Esophagus muscularis mucosa (tissue), 4 donors: ENCODE data around the gene OR10AD1. TPM values are rescaled to one million over a fixed set of nuclear protein-coding genes. Genes with fewer than 3 reads are reported as not detected.

Experiments used
- DNase-seq: peaks from one replicate; pipeline ENCODE4 v3.0.0-alpha.2; 2017; ENCODE audit errors: extremely low spot score
- H3K27ac ChIP-seq, 4 donors: fragments of 200-600 bp; sonication (generic); replicated peaks in 1 of 4; 1 replicate in 3 of 4; 2 replicates in 1 of 4; pipeline ENCODE4 v1.5.1; 2016 to 2019; ENCODE audit warnings: mild to moderate bottlenecking in 1 of 4
- H3K27me3 ChIP-seq, 4 donors: fragments of 200-600 bp; sonication (generic); one replicate each; pipeline versions ENCODE4 v1.5.1 to v1.6.0; 2016 to 2019
- H3K36me3 ChIP-seq, 4 donors: fragments of 200-600 bp; sonication (generic); one replicate each; pipeline ENCODE4 v1.5.1; 2016 to 2019
- H3K4me1 ChIP-seq, 4 donors: fragments of 200-600 bp; sonication (generic); one replicate each; pipeline ENCODE4 v1.5.1; 2016 to 2019
- H3K4me3 ChIP-seq, 4 donors: fragments of 200-600 bp; sonication (generic); 1 replicate in 2 of 4; 2 replicates in 2 of 4; pipeline ENCODE4 v1.5.1; 2016 to 2019; ENCODE audit warnings: mild to moderate bottlenecking in 4 of 4, moderate library complexity in 1 of 4
- H3K9me3 ChIP-seq, 4 donors: fragments of 200-600 bp; sonication (generic); 1 replicate in 3 of 4; 2 replicates in 1 of 4; pipeline ENCODE4 v1.5.1; 2016 to 2019
- EP300 ChIP-seq: sonication (generic); formaldehyde crosslinking; IDR thresholded peaks from one replicate; pipeline ENCODE4 v1.6.1; 2017; ENCODE audit warnings: antibody characterized with exemption
- POLR2A ChIP-seq: fragments of 450-650 bp; IDR thresholded peaks from one replicate; pipeline ENCODE4 v1.6.1; 2017; ENCODE audit warnings: antibody characterized with exemption, moderate library complexity, mild to moderate bottlenecking, low read depth
- POLR2AphosphoS5 ChIP-seq, 2 donors: sonication (generic); formaldehyde crosslinking; IDR thresholded peaks; one replicate each; pipeline ENCODE4 v1.6.1; 2017; ENCODE audit warnings: antibody characterized with exemption in 2 of 2
- WGBS: methylation state at CpG from one replicate; pipeline ENCODE4 v1.1.5; 2018; 5-methylcytosine and 5-hydroxymethylcytosine counted together
- intact Hi-C: fragments of 100-400 bp; cut with DNase I; formaldehyde crosslinking; loops from one replicate; pipeline ENCODE4 v1.15.1; 2023
- total RNA-seq, 4 donors: library from RNA; depleted of rRNA; stranded (reverse); fragments of >200 nt; gene quantifications; one replicate each; pipeline versions ENCODE4 v1.1.0 to v1.2.1, GENCODE V29; 2016
- TF ChIP-seq, protein P1 (sequence below), 3 experiments: fragments of 200-600 bp in 2 of 3; fragments of 450-650 bp in 1 of 3; sonication (generic) in 2 of 3; IDR thresholded peaks; one replicate each; pipeline ENCODE4 v1.5.1; 2017 to 2019; ENCODE audit warnings: antibody characterized with exemption in 3 of 3, mild to moderate bottlenecking in 2 of 3, moderate library complexity in 1 of 3

Gene OR10AD1
- total RNA-seq, 4 donors from 2014 or later: not detected

DNA sequence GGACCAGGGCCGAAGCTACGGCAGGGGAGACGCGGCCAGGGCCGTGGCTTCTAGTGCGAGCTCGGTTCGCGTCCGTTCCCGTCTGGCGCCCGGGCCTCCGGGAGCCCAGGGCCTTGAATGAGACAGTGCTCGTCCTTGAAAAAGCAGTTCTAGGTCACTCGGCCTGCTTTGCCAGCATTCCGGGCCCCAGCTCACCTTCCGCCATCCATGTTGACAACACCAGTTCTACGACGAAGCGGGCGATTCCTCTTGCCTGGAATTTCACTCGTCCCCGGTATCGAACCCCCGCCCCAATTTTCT lies 4.5 kb downstream of the OR10AD1 start:
- no peak for TF ChIP-seq POLR2A
- no peak for TF ChIP-seq EP300
- TF ChIP-seq, protein P1, sequence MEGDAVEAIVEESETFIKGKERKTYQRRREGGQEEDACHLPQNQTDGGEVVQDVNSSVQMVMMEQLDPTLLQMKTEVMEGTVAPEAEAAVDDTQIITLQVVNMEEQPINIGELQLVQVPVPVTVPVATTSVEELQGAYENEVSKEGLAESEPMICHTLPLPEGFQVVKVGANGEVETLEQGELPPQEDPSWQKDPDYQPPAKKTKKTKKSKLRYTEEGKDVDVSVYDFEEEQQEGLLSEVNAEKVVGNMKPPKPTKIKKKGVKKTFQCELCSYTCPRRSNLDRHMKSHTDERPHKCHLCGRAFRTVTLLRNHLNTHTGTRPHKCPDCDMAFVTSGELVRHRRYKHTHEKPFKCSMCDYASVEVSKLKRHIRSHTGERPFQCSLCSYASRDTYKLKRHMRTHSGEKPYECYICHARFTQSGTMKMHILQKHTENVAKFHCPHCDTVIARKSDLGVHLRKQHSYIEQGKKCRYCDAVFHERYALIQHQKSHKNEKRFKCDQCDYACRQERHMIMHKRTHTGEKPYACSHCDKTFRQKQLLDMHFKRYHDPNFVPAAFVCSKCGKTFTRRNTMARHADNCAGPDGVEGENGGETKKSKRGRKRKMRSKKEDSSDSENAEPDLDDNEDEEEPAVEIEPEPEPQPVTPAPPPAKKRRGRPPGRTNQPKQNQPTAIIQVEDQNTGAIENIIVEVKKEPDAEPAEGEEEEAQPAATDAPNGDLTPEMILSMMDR (IDR thresholded peaks at IDR 0.05): no peak
- TF ChIP-seq POLR2AphosphoS5 (IDR thresholded peaks at IDR 0.05): no peak

DNA sequence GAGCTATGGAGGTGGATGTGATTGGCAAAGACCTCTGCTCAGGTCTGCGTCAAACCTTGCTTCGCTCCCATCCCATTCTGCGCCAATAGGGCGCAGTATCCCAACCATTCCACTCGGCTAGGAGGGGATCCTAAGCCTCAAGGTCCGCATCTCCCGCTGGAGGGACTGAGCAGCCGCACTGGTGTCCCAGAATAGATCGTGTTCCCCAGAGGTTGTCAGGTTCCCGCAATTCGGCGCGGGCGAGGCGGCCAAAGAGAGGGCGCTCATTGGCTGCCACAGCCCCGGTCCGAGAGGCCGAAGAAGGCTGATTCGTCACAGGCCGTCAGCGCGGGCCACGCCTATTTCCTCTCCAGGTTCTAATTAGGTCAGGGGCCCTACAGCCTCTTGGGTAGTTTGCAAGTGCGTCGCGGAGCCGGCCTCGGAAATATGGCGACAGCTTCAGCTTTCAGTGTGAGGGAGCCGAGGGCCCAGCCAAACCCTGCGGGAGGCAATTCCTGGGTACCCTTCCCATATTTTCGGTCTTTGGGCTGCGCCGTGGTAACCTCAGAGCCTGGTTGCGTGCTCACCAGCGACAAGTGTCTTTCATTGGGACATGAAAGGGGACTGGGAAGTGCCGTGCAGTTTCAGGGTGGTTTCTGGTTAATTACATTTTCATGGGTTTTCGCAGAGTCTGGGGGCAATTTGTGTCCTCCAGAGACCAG lies 5.0 kb downstream of the OR10AD1 start:
- peaks cover 0 to 12% (median 3%) of the 10 kb centered on the region in 4 donors for H3K9me3 ChIP-seq
- TF ChIP-seq EP300 (no peak), POLR2AphosphoS5 (IDR thresholded peaks at IDR 0.05) (peak; percentile 98 to 99), POLR2A (no peak)
- TF ChIP-seq, protein P1 (IDR thresholded peaks at IDR 0.05): peak in 1 of 3 experiments; percentile 3
- DNase-seq: peak; percentile 100
- peak overlapping the region; percentile 91 to 97 (median 95) for H3K27ac ChIP-seq
- H3K4me1 ChIP-seq: peaks cover 19 to 25% (median 23%) of the 10 kb centered on the region in 4 donors
- intact Hi-C loops: no loop called here
- no peaks in the 10 kb centered on the region for H3K36me3 ChIP-seq
- H3K4me3 ChIP-seq: peak overlapping the region; percentile 71 to 81 (median 76)
- H3K27me3 ChIP-seq: peaks cover 0 to 3% (median 0%) of the 10 kb centered on the region in 4 donors
- 11% methylated on average over 6 of the region's 39 CpGs for WGBS

More for the DNA sequence above, 4.5 kb downstream of the OR10AD1 start:
- Histone ChIP-seq H3K4me1 (peaks cover 19 to 25% (median 23%) of the 10 kb centered on the region in 4 donors), H3K27me3 (no peaks in the 10 kb centered on the region), H3K9me3 (peaks cover 0 to 17% (median 5%) of the 10 kb centered on the region in 4 donors), H3K27ac (peak overlapping the region; percentile 91 to 97 (median 95)), H3K36me3 (no peaks in the 10 kb centered on the region), H3K4me3 (peak overlapping the region; percentile 71 to 81 (median 76))
- peak; percentile 91 for DNase-seq
- intact Hi-C loops: no loop called here
- WGBS: 23% methylated on average over 14 of the region's 26 CpGs

GRCh38 chr12:48197549-48197970 lies 5.5 kb downstream of the OR10AD1 start:
- peak; percentile 82 for DNase-seq
- WGBS: 0% methylated on average over 10 of the region's 10 CpGs
- H3K4me1 ChIP-seq: peaks cover 19 to 25% (median 23%) of the 10 kb centered on the region in 4 donors
- no peaks in the 10 kb centered on the region for H3K36me3 ChIP-seq
- peaks cover 0 to 7% (median 0%) of the 10 kb centered on the region in 4 donors for H3K27me3 ChIP-seq
- H3K27ac ChIP-seq: peak overlapping the region; percentile 91 to 97 (median 95)
- TF ChIP-seq POLR2AphosphoS5 (IDR thresholded peaks at IDR 0.05) (no peak), EP300 (no peak), POLR2A (no peak)
- TF ChIP-seq, protein P1 (IDR thresholded peaks at IDR 0.05): peak; percentile 21 to 49 (median 37)
- intact Hi-C loops: no loop called here
- H3K9me3 ChIP-seq: peaks cover 0 to 7% (median under 1%) of the 10 kb centered on the region in 4 donors
- peak overlapping the region; percentile 71 to 81 (median 76) for H3K4me3 ChIP-seq

- Histone ChIP-seq H3K36me3 (no peaks in the 10 kb centered on the region), H3K27me3 (peaks cover 0 to 7% (median 0%) of the 10 kb centered on the region in 4 donors)
- 52% methylated on average over 1 of the region's 1 CpG for WGBS
Observed at GRCh38 chr12:48194799-48195201, 8.3 kb downstream of the OR10AD1 start.

More at GRCh38 chr12:48194799-48195201, 8.3 kb downstream of the OR10AD1 start:
- H3K27ac ChIP-seq: no peak overlapping the region
- intact Hi-C loops: no loop called here
- no peak overlapping the region for H3K4me3 ChIP-seq
- DNase-seq: no peak
- H3K9me3 ChIP-seq: no peaks in the 10 kb centered on the region
- TF ChIP-seq, protein P1 (IDR thresholded peaks at IDR 0.05): no peak
- TF ChIP-seq POLR2A (no peak), POLR2AphosphoS5 (IDR thresholded peaks at IDR 0.05) (no peak), EP300 (no peak)
- peaks cover 16 to 19% (median 18%) of the 10 kb centered on the region in 4 donors for H3K4me1 ChIP-seq
